ENCODE measurements around the gene TIMM9.
"Not testable (repeated sequence)": the region's sequence is repeated elsewhere in the genome, so short reads cannot be mapped to it uniquely, and the experiment has no call there.

The TIMM9 gene, protein sequence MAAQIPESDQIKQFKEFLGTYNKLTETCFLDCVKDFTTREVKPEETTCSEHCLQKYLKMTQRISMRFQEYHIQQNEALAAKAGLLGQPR

GRCh38 chr14:58427281-58428117, at the start of gene TIMM9, which contains the start of gene KIAA0586:
TIMM9 (minus strand) TSS chr14:58427531; CDS start chr14:58411945, 15,586 bp downstream.
KIAA0586 (plus strand) TSS chr14:58427719; CDS start chr14:58428265, 546 bp downstream.
- DNase-seq: peak; percentile 98

DNA sequence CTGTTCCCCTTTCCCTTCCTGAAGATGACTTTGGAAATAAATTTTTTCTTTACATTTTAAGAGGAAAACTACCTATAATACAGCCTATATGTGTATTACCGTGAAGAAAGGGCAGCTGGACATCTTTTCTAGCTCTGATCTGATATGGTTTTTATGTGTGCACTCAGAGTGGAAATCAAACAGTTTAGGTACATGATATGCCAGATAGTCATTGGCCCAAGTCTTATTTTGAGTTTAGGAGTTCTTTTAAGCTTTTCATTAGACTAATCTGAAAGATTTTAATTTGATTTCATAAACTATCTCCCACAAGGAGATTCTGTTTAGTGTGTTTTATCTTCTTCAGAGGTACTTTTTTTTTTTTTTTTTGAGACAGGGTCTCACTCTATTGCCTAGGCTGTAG, 49.0 kb upstream of the TIMM9 start:
- no peak for DNase-seq

- DNase-seq: no peak
Measured at GRCh38 chr14:58469309-58469708, 42.0 kb upstream of the TIMM9 start.

DNA sequence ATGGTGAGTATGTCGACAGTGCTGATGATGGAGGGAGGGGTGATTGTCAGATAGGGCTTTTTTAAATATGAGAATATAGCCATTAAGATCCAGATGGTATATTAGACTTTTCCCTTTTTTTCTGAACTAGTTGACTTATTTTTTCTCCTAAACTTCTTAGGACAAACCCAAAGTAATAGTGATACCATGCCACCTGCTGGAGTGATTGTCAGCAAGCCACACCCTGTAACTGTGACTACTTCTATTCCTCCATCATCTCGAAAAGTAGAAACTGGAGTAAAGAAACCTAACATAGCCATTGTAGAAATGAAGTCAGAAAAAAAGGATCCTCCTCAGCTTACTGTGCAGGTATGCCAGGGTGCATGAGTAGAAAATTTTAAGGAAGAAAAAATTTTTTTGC, 40.2 kb upstream of the TIMM9 start:
- no peak for DNase-seq

GRCh38 chr14:58466459-58466858, 39.1 kb upstream of the TIMM9 start:
- DNase-seq: no peak

- DNase-seq: no peak
Measured at GRCh38 chr14:58465421-58465820, 38.1 kb upstream of the TIMM9 start.

- DNase-seq: no peak
Measured at GRCh38 chr14:58464652-58465051, 37.3 kb upstream of the TIMM9 start.

- DNase-seq: no peak
Measured at GRCh38 chr14:58463147-58463546, 35.8 kb upstream of the TIMM9 start.

DNA sequence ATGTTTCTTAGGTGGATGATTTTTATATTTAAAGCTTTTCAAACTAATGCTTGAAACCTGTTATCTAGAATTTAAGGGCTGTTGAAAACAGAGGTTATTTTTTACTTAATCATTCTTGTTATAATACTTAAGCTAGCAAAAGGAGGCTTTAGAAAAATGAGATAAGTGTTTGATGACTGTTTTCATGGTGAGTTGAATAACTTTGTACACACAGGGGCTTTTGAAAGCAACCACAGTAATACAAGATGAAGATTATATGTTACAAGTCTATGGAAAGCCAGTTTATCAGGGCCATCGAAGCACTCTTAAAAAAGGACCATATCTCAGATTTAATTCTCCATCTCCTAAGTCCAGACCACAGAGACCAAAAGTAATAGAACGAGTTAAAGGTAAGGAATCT, 33.4 kb upstream of the TIMM9 start:
- no peak for DNase-seq

GRCh38 chr14:58455593-58456265, 28.4 kb upstream of the TIMM9 start:
- no peak for DNase-seq

- DNase-seq: peak; percentile 14
Measured at GRCh38 chr14:58444627-58445026, 17.3 kb upstream of the TIMM9 start.

DNA sequence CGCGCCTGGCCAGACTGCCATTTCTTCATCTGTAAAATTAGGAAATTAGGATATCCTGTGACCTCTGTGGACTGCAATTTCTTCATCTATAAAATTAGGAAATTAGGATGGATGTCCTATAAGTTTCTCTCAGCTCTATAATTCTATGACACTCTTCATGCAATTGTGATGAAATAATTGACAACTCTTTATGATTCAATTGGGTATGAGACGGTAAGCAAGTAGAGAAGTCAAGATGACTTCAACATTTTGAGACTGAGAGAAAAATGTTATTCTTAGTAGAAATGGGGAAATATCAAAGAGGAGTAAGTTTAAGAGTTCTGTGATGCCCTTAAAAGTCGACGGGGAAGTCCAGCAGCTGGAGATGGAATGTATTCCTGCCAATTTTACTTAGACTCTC, 12.1 kb upstream of the TIMM9 start:
- DNase-seq: no peak

GRCh38 chr14:58430156-58430555, 2.8 kb upstream of the TIMM9 start:
- DNase-seq: peak; percentile 88

GRCh38 chr14:58428118-58428683, 870 bp upstream of the TIMM9 start:
- peak; percentile 59 for DNase-seq

- peak; percentile 53 for DNase-seq
Measured at GRCh38 chr14:58426670-58427280, 556 bp downstream of the TIMM9 start.

DNA sequence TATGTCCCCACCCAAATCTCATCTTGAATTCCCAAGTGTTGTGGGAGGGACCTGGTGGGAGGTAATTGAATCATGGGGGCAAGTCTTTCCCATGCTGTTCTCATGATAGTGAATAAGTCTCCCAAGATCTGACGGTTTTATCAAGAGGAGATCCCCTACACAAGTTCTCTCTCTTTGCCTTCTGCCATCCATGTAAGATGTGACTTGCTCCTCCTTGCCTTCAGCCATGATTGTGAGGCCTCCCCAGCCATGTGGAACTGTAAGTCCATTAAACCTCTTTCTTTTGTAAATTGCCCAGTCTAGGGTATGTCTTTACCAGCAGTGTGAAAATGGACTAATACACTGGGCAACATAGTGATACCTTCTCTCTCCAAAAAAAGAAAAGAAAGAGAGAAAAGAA, 10.4 kb downstream of the TIMM9 start:
- not testable (repeated sequence) for DNase-seq

DNA sequence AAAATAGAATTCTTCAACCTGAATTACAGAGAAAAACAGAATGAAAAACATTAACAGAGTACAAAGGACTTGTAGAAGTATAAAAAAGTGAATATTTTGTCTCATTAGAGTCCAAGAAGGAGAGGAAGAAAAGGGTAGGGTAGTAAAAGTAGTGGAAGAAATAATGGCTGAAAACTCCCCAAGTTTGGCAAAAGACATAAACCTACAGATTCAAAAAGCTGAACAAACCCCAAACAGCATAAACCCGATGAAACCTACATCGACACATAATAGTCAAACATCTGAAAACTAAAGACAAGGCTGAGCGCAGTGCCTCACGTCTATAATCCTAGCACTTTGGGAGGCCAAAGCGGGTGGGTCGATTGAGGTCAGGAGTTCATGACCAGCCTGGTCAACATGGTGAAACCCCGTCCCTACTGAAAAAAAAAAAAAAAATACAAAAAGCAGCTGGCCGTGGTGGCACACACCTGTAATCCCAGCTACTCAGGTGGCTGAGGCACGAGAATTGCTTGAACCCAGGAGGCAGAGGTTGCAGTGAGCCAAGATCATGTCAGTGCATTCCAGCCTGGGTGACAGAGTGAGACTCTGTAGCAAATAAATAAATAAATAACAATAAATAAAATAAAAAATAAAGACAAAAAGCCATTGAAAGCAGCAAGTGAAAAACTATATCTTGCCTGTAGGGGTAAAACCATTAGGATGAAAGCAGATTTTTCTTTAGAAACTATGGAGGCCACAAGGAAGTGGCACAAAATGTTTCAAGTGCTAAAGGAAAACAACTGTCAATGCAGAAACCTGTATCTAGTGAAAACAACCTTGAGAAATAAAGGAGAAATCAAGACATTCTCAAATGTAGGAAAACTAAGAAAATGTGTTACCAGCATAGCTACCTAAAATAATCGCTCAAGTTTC, 11.4 kb downstream of the TIMM9 start:
- DNase-seq: no peak

- no peak for DNase-seq
Measured at GRCh38 chr14:58414845-58415244, 12.5 kb downstream of the TIMM9 start.

GRCh38 chr14:58408681-58409215, 18.6 kb downstream of the TIMM9 start:
- DNase-seq: no peak

- DNase-seq: peak; percentile 7
Measured at GRCh38 chr14:58401587-58401986, 25.7 kb downstream of the TIMM9 start.

GRCh38 chr14:58398895-58399294, 28.4 kb downstream of the TIMM9 start:
- no peak for DNase-seq

- DNase-seq: no peak
Measured at GRCh38 chr14:58398495-58398894, 28.8 kb downstream of the TIMM9 start.

Measured in activated CD4-positive, alpha-beta T cell treated with anti-CD3 and anti-CD28 coated beads, Interleukin-10, Interleukin-2, amounts not matched to agents 100 ng/mL and 50 ng/mL, durations not matched to agents 16 hours and 8 hours (primary cell).